Large intestine (tissue), 3 donors: ENCODE measurements around the gene UFSP1. TPM values are rescaled to one million over a fixed set of nuclear protein-coding genes. Genes with fewer than 3 reads are reported as not detected.
A peak's percentile ranks its signal among the peaks of the same experiment; 100 is the strongest.
"Not testable (repeated sequence)": the region's sequence is repeated elsewhere in the genome, so short reads cannot be mapped to it uniquely, and the experiment has no call there.

ENCODE experiments used
- DNase-seq, 2 donors: peaks; one replicate each; pipeline versions ENCODE4 v3.0.0 to v3.0.0-alpha.2; 2013
- H3K27ac ChIP-seq: one replicate; pipeline ENCODE4 v1.5.1; 2013; ENCODE audit warnings: low read length
- H3K27me3 ChIP-seq: 2 replicates; pipeline ENCODE4 v1.6.1; 2013; ENCODE audit warnings: low read length; ENCODE audit not compliant: control insufficient read depth, insufficient read depth
- H3K36me3 ChIP-seq: 2 replicates; pipeline ENCODE4 v1.6.1; 2013; ENCODE audit warnings: low read length; ENCODE audit not compliant: control insufficient read depth, insufficient read depth
- H3K4me1 ChIP-seq: one replicate; pipeline ENCODE4 v1.6.1; 2013; ENCODE audit warnings: low read length; ENCODE audit not compliant: control insufficient read depth, insufficient read depth
- H3K4me3 ChIP-seq: one replicate; pipeline ENCODE4 v1.5.1; 2013; ENCODE audit warnings: low read length
- H3K9me3 ChIP-seq: one replicate; pipeline ENCODE4 v1.6.1; 2013; ENCODE audit warnings: mild to moderate bottlenecking, low read depth, low read length, moderate library complexity; ENCODE audit not compliant: control insufficient read depth
- WGBS: methylation state at CpG from one replicate; pipeline ENCODE4 v1.1.5; 2013; ENCODE audit warnings: low lambda C conversion rate; ENCODE audit not compliant: insufficient coverage; 5-methylcytosine and 5-hydroxymethylcytosine counted together
- polyA plus RNA-seq: library from polyadenylated mRNA; unstranded; fragments of 120-200 nt; gene quantifications from one replicate; pipeline ENCODE4 v1.2.1, GENCODE V29; 2013

The UFSP1 gene
- polyA plus RNA-seq, 1 donor: 2.4 TPM

GRCh38 chr7:100914879-100915447, 25.4 kb upstream of the UFSP1 start:
- no peaks in the 10 kb centered on the region for H3K27me3 ChIP-seq
- H3K27ac ChIP-seq: no peak overlapping the region
- H3K36me3 ChIP-seq: no peaks in the 10 kb centered on the region
- H3K4me1 ChIP-seq: peaks cover 27% of the 10 kb centered on the region
- no peak for DNase-seq
- no CpG with 5 or more reads among the region's 8 CpGs for WGBS
- H3K4me3 ChIP-seq: no peak overlapping the region
- no peaks in the 10 kb centered on the region for H3K9me3 ChIP-seq

- H3K4me1 ChIP-seq: peaks cover 27% of the 10 kb centered on the region
- H3K36me3 ChIP-seq: no peaks in the 10 kb centered on the region
- H3K4me3 ChIP-seq: no peak overlapping the region
- H3K27ac ChIP-seq: peak overlapping the region; percentile 2
- peak; percentile 41 to 72 for DNase-seq
- no peaks in the 10 kb centered on the region for H3K9me3 ChIP-seq
- WGBS: no CpG with 5 or more reads among the region's 15 CpGs
- H3K27me3 ChIP-seq: no peaks in the 10 kb centered on the region
These were observed 24.8 kb upstream of the UFSP1 start for GRCh38 chr7:100914208-100914878.

GRCh38 chr7:100911484-100911883, 22.0 kb upstream of the UFSP1 start:
- WGBS: no CpG with 5 or more reads among the region's 3 CpGs
- H3K4me1 ChIP-seq: peaks cover 24% of the 10 kb centered on the region
- no peaks in the 10 kb centered on the region for H3K27me3 ChIP-seq
- DNase-seq: no peak
- H3K27ac ChIP-seq: peak overlapping the region; percentile 99
- no peaks in the 10 kb centered on the region for H3K36me3 ChIP-seq
- no peak overlapping the region for H3K4me3 ChIP-seq
- H3K9me3 ChIP-seq: no peaks in the 10 kb centered on the region

- peak overlapping the region; percentile 99 for H3K27ac ChIP-seq
- not testable (repeated sequence) for H3K27me3 ChIP-seq, H3K36me3 ChIP-seq, H3K9me3 ChIP-seq, H3K4me3 ChIP-seq
- DNase-seq: peak; percentile 58 to 67
- WGBS: no CpG with 5 or more reads among the region's 7 CpGs
- peaks cover 24% of the 10 kb centered on the region for H3K4me1 ChIP-seq
These were observed 20.9 kb upstream of the UFSP1 start for GRCh38 chr7:100910443-100910842.

GRCh38 chr7:100908512-100908911, 19.0 kb upstream of the UFSP1 start:
- no peak for DNase-seq
- Histone ChIP-seq H3K27me3 (no peaks in the 10 kb centered on the region), H3K9me3 (no peaks in the 10 kb centered on the region), H3K4me3 (no peak overlapping the region), H3K36me3 (no peaks in the 10 kb centered on the region), H3K4me1 (peaks cover 12% of the 10 kb centered on the region), H3K27ac (no peak overlapping the region)
- no CpG with 5 or more reads among the region's 5 CpGs for WGBS

- peak overlapping the region; percentile 88 for H3K27ac ChIP-seq
- WGBS: no CpG with 5 or more reads among the region's 7 CpGs
- H3K36me3 ChIP-seq: no peaks in the 10 kb centered on the region
- peaks cover 19% of the 10 kb centered on the region for H3K4me1 ChIP-seq
- no peaks in the 10 kb centered on the region for H3K9me3 ChIP-seq
- no peak for DNase-seq
- H3K27me3 ChIP-seq: no peaks in the 10 kb centered on the region
- no peak overlapping the region for H3K4me3 ChIP-seq
These were observed 13.1 kb upstream of the UFSP1 start for GRCh38 chr7:100902638-100903037.

GRCh38 chr7:100901921-100902332, 12.4 kb upstream of the UFSP1 start:
- DNase-seq: peak; percentile 95 to 98
- no peaks in the 10 kb centered on the region for H3K9me3 ChIP-seq
- no peaks in the 10 kb centered on the region for H3K36me3 ChIP-seq
- peaks cover 4% of the 10 kb centered on the region for H3K27me3 ChIP-seq
- no CpG with 5 or more reads among the region's 5 CpGs for WGBS
- peaks cover 25% of the 10 kb centered on the region for H3K4me1 ChIP-seq
- no peak overlapping the region for H3K4me3 ChIP-seq
- H3K27ac ChIP-seq: peak overlapping the region; percentile 88

- WGBS: 100% methylated on average over 1 of the region's 2 CpGs
- peaks cover 12% of the 10 kb centered on the region for H3K27me3 ChIP-seq
These were observed 11.5 kb upstream of the UFSP1 start for GRCh38 chr7:100900978-100901377.

GRCh38 chr7:100899432-100899831, 9.9 kb upstream of the UFSP1 start:
- no CpG with 5 or more reads among the region's 5 CpGs for WGBS
- Histone ChIP-seq H3K36me3 (no peaks in the 10 kb centered on the region), H3K27me3 (peaks cover 22% of the 10 kb centered on the region), H3K27ac (no peak overlapping the region), H3K9me3 (peaks cover 11% of the 10 kb centered on the region), H3K4me1 (peaks cover 37% of the 10 kb centered on the region), H3K4me3 (no peak overlapping the region)
- no peak for DNase-seq

More at GRCh38 chr7:100900978-100901377, 11.5 kb upstream of the UFSP1 start:
- Histone ChIP-seq H3K4me3 (no peak overlapping the region), H3K9me3 (peaks cover 6% of the 10 kb centered on the region), H3K27ac (peak overlapping the region; percentile 2), H3K36me3 (no peaks in the 10 kb centered on the region), H3K4me1 (peaks cover 32% of the 10 kb centered on the region)
- DNase-seq: no peak

GRCh38 chr7:100897772-100898454, 8.4 kb upstream of the UFSP1 start:
- peak; percentile 88 to 94 for DNase-seq
- H3K9me3 ChIP-seq: peaks cover 11% of the 10 kb centered on the region
- H3K4me3 ChIP-seq: no peak overlapping the region
- 60% methylated on average over 1 of the region's 13 CpGs for WGBS
- H3K36me3 ChIP-seq: no peaks in the 10 kb centered on the region
- H3K4me1 ChIP-seq: peaks cover 34% of the 10 kb centered on the region
- H3K27ac ChIP-seq: peak overlapping the region; percentile 82
- peaks cover 27% of the 10 kb centered on the region for H3K27me3 ChIP-seq
